T1000 (cell line): ENCODE measurements around the gene EIF1AD.
"Not testable (repeated sequence)": the region's sequence is repeated elsewhere in the genome, so short reads cannot be mapped to it uniquely, and the experiment has no call there.

Experiments
- DNase-seq: peaks from one replicate; lab custom pipeline; 2025; ENCODE audit warnings: mixed read lengths; lab: John Stamatoyannopoulos, UW

EIF1AD gene

DNA sequence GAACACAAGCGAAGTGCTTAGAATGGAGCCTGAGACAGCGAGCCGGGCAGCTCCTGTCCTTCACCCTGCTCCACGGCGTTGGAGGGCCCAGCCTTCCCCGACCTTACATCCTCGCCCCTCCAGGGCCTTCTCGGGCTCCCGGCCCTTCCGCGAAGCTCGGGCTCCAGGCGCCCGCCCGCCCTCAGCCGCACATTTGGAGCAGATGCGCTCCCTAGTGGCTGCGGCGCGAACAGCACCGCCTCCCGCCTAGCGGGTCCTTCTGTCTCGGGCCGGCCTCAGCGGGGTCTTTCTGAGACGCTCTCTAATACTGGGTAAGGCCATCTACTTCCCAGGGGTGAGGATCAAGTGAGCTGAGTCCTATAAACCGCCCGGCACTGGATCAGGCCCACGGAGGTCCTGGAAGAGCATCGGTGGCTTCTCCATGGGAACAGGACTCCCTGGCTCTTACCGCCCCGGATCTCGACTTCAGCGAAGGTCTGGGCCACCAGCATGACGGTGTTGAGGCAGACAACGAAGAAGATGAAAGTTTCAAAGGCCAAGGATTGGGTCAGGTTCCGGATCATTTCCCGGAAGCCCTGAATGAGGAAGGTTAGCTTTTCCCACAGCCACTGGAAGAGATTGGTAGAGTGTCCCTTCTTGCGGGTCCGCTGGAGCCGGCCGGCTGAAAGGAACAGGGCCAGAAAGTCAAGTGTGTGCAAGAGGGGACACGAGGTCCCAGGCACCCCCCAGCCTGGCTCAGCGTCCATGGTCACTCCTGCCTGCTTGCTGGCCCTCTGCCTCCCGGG lies 20.6 kb upstream of the EIF1AD start:
- peak; percentile 69 for DNase-seq

DNA sequence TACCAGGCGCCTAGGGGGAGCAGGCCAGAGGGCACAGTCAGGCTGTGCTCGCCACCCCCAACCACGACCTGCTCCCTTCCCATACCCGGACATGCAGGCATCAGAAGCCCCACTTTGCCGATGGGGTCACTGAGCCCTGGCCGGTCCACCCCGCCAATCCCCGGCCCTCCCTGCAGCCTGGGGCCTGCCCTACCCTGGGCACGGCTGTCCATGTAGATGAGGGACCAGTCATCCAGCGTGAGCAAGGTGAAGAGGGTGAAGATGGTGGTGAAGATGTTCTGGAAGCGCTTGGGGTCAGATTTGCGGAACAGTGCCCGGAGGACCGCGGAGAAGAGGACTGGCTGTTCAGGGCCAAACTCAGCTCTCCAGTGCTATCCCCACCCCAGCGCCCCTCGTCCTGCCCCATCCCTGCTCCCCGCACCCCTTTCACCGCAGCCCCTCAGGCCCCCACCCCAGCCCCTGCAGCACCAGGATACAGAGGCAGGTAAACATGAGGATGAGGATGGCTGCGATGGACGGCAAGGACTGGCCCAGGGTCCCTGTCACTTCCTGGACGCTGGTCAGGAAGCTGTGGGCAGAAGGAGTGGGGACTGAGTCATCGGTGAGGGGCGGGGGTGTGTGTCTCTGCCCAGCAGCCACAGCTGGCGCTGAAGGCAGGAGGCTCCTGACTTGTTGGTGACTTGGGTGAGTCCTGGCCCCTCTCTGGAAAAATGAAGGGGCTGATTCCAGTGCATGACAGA lies 18.8 kb upstream of the EIF1AD start:
- DNase-seq: peak; percentile 57

DNA sequence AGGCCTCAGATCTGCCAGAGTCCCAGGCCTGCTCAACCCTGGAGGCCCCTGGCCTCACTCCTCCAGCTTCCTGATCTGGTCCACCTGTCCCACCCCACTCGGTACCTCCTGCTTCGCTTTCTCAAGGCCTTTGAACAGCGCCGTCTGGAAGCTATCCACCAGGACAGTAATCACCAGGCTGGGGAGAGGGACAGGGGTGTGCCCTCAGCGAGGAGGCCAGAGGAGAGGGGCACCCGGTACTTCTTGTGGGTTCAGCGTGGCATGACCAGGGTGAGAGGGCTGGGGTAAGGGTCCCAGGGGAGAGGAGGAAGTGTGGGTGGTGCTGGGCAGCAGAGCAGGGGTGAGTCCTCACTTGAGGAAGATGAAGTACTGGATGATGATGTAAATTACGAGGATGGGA lies 18.3 kb upstream of the EIF1AD start:
- no peak for DNase-seq

DNA sequence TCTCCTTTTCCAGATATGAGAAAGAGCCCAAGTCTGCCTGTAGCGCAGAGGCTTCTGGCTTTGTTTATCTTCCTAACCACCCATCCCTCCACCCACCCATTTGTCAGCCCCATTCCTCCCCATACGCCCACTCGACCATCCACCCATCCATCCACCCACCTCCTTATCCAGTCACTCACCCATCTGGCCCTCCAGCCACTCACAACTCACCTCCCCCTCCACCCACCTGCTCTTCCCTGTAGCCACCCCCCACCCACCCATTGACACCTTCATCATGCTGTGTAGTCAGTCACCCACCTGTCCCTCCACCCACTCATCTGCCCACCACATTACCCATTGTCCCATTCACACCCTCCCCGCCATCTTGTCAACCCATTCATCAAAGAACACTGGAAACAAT lies 15.4 kb upstream of the EIF1AD start:
- DNase-seq: no peak

DNA sequence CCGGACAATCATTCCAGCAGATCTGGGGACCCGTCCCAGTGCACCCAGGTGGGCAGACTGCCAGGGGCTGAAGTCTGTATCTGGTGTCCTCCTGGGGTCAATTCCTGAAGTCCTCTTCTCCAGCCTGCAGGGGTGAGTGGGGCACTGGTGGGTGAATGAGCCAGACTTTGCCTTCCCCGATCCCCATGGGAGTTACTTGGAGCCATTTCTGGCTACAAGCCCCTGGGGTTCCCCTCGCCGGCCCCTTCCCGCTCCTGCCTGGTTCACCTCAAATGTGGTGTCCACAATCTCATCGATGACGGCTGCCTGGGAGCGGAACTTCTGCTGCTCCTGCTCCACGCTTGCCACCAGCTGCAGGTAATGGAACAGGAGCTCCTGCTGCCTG lies 14.8 kb upstream of the EIF1AD start:
- no peak for DNase-seq

DNA sequence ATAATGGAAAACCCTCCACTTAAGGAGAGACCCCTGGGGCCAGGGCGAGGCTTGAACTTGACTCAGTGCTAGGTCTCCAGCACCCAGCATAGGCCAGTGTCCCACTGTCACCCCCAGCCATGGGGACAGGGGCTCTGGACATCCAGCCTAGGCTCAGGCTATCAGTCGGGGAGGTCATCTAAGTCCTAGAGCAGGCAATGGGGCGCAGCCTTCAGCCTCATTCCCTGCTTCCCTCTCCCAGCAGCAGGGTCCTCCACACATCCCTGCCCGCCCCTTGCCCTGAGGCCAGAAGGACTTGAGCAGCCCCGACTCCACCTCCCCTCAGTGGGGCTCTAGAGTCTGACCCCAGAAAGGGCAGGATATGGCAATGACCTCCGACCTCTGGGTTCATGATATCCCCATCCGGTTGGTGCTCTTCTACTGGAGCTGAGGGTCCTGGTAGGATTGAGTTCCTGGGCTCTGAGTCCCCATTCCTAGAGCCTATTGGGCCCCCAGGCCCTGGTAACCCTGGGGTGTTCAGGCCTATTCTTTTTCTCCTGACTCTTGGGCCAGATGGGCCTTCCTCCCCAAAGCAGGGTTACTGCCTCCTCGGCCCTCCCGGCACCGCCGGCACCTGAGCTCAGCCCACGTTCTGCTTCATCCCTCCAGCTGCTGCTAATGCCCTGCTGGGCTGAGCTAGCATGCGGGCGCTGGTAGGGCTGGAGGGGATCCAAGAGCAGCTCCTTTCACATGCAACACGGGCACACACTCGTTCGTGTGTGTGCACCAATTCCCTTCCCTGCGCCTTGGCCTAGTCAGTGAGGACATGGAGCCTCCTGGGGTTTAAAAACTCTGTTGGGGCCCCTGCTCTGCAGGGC lies 14.2 kb upstream of the EIF1AD start:
- no peak for DNase-seq

DNA sequence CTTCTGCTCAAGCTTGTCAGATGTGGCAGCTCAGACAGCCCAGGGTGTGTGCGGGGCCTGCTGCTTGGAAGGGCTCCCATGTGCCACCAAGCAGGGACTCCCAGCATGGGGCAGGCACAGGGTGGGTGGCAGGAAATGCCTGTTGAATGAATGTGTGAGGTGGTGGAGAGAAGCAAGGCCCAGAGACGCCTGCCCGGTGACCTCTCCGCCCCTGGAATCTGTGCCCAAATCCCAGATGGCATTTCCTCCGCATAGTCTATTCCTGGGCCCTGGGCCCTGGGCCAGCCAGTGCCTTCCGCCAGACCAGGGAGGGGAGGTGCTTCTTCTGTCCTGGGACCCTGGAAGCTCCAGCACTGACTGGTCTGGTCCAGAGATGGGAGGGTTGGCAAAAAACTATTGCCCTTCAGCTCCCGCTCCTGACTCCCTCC lies 13.5 kb upstream of the EIF1AD start:
- no peak for DNase-seq

DNA sequence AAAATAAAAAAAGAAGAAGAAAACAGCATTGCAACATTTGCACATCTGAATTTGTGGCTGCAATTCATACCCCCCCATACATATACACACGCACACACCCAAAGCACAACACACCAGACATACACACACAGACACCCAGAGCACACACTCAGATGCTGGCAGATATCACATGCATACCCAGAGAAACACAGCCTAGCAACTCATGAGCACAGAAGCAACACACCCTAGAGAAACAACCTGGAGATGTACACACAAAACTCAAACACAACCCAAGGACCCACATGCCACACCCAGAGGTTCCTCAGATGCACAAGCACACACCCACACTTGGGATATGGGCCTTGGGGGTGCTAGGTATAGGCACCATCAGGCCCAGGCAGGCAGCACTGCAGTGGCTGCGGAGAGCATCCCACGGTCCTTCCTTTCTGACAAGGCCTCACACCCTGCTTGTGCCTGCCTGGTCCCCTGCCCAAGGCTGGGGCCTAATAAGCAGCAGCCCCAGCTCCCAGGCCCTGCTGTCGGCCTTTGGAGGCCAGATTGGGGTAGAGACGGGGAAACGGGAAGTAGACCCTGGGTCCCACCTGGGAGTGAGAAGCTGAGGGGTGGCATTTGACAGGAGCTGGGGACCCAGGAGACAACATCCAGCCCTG lies 13.0 kb upstream of the EIF1AD start:
- DNase-seq: no peak

DNA sequence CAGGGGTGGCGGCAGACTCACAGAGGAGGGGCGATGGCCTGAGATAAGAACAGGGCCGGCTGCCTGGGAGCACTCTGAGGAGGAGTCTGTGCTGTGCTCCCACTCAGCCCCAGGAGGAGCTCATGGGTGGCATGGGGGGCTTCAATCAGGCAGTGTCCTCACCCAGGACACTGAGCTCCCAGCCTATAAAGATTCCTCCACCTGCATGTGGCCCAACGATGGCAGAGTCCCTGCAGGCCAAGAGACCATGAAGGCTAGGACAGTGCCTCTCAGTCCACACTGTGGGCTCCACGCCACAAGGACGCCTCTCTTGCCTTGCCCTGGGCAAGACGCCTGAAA lies 11.8 kb upstream of the EIF1AD start:
- DNase-seq: no peak

DNA sequence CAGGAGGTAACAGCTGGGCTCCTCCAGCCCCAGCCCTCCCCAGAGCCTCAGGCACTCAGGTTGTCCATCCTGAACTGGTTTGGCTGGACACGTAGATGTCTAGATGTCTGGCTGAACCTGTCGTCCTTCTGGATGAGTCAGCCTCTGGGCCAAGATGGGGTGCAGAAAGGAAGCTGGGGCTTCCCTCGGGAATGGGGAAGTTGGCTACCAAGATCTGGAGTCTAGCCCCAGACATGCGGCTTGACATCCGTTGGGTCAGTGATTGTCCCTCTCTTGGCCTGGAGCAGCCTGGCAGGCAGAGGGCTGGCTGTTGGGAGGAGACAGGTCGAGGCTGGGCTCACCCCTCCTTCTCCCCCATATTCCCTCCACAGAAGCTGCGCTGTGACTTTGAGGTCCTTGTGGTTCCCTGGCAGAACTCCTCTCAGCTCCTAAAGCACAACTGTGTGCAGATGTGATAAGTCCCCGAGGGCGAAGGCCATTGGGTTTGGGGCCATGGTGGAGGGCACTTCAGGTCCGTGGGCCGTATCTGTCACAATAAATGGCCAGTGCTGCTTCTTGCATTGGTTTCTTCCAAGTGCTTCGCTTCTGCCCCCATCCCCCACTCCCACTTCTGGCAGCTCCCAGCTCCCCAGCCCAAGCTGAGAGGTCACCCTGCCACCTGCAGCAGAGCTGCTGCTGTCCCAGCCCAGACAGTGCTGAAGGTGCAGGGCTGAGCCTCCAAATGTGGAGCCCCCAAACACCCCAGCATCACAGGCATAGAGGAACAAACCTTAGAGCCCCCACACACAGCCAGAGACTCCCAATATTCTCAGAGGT lies 11.2 kb upstream of the EIF1AD start:
- DNase-seq: no peak

DNA sequence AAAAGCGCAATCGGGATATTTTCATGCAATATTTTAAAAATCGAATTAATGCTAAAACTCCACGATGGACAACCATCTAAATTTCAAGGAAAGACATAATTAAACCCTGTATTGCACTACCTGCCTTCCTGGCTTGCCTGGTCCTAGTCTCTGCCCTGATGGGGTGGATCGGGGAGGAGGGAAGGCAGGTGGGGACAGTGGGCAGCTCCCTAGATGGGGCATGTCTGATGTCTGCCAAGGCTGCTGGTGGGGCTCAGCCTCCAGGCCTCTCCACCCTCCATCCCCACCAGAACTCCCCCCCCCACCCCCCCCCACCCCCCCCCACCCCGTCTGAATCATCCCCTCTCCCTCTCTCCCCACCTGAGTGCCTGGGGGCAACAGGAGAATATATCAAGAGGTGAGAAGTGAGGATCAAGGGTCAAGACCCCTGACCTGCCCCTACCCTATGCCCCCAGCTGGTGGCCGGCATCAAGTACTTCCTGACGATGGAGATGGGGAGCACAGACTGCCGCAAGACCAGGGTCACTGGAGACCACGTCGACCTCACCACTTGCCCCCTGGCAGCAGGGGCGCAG lies 10.5 kb upstream of the EIF1AD start:
- no peak for DNase-seq

DNA sequence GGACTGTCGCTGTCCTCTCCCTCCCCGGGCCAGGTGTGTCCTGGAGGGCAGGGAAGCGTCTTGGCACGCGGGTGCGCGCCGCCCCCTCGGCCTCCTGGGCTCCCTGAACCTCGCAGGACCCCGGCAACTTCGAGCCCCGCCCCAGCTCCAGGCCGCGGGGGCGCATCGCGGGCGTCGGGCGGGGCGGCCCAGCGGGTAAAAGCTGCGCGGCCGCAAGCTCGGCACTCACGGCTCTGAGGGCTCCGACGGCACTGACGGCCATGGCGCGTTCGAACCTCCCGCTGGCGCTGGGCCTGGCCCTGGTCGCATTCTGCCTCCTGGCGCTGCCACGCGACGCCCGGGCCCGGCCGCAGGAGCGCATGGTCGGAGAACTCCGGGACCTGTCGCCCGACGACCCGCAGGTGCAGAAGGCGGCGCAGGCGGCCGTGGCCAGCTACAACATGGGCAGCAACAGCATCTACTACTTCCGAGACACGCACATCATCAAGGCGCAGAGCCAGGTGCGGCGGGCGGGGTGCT lies 9.9 kb upstream of the EIF1AD start, which contains the start of gene CST6:
Gene CST6 (plus strand): TSS at position 224 of the 519 bp plus-strand sequence. CDS start 37 bp downstream, at position 261.
- no peak for DNase-seq

DNA sequence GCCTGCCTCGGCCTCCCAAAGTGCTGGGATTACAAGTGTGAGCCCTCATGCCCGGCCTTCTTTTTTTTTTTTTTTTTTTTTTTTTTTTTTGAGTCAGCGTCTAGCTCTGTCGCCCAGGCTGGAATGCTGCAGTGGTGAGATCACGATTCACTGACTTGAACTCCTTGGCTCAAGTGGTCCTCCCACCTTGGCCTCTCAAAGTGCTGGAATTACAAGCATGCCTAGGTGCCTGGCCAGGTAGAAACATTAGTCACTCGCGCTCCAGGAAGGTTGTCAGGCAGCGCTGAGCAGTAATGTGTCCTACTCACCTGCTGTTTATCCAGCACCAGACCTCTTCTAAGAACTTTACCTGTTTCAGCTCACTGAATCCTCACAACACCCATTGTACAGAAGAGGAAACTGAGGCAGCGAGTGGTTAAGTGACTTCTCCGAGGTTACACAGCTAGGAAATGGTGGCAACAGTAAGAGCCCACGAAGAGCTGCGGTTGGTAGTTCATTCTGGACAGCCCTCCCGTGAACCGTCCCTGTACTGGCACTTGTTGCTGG lies 9.4 kb upstream of the EIF1AD start:
- DNase-seq: no peak

DNA sequence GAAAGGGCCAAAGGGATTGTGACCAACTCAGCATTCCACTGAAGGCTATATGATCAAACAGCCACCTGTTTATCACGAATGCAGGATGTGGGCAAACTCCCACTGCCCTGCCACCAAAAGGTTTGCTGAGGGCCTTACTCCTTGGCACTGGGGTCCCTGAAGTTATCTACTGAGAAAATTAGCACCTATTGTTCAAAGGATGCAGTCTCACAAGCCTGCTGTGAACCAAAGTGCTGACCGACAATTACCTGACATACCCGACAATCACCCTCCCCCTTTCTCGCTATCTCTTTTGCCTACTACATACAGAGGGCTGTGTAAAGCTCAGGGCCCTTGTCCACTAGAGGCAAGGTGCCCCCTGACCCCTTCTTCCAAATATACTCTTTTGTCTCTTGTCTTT lies 8.1 kb upstream of the EIF1AD start:
- DNase-seq: not testable (repeated sequence)

DNA sequence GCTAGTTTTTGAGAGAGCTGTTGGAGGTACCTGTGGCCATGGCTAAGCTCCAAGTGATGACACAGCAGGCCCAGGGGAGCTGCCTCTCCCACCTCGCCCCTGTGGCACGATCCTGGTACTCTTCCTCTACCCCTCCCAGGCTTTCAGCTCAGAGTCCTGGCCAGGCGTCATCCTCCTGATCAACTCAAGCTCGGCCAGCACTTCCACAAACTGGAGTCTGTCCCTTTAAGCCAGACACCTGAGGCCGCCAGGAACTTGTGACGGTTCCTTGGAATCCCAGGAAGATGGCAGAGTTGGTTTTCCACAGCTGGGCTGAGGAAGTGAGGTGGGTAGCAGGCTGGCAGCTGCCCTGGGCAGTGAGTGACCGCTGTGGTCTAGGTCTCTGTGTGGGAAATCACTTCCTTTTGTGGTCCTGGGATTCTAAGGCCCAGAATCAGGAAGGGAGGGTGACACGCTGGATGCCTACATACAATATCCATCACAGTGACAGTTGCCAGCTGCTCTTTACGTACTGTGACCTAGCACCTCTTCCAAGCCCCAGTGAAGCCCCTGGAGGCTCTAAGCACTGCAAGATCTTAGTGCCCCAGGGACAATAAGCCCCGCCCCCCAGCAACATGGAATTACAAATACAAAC lies 6.6 kb upstream of the EIF1AD start:
- DNase-seq: no peak

DNA sequence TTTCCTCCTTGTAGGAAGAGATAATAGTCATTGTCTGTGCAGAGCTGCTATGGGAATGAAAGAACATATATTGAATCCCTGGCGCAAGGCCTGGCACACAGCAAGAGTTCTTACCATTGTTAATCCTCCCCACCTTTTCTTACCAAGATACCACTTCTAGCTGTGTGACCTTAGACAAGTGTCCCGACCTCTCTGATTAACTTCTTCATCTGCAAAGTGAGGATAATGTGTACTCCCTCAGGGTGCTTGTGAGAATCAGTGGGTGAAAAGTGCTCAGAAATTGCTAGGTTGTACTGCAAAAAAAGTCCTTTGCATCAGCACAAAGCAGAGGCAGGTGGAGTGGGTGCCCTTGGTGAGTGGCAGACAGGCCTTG lies 6.1 kb upstream of the EIF1AD start:
- DNase-seq: no peak

DNA sequence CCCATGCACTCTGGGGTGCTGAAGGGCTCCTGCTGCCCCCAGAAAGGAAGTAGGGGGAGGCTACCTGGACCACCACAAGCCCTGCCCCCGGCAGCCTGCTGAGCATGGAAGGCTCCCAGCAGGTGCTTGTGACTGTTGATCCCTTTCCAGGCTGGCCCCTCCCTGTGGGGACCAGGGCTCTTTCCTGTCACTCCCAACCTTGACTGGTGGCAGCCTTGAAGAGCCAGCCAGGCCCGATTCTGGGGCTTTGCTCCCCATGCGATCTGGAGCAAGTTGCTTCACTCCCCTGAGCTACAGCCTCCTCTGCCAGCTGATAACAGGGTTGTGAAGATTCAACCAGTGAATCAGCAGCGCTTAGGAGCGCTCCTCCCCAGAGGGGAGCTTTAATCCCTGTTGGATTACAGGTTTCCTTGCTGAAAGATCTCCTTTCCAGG lies 5.3 kb upstream of the EIF1AD start:
- DNase-seq: no peak

DNA sequence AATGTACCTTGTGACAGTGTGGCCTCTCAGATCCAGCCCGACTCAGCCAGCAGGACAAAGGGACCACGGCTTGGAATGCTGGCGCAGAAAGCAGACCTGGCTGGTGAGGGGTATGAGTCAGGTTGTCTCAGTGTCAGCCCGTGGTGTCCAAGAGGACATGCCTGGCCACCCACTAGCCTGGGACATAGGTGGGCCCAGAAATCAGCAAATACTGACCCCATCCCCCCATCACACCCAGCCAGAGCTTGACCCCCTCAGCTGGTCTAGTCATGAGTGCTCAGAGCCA lies 4.9 kb upstream of the EIF1AD start:
- no peak for DNase-seq

DNA sequence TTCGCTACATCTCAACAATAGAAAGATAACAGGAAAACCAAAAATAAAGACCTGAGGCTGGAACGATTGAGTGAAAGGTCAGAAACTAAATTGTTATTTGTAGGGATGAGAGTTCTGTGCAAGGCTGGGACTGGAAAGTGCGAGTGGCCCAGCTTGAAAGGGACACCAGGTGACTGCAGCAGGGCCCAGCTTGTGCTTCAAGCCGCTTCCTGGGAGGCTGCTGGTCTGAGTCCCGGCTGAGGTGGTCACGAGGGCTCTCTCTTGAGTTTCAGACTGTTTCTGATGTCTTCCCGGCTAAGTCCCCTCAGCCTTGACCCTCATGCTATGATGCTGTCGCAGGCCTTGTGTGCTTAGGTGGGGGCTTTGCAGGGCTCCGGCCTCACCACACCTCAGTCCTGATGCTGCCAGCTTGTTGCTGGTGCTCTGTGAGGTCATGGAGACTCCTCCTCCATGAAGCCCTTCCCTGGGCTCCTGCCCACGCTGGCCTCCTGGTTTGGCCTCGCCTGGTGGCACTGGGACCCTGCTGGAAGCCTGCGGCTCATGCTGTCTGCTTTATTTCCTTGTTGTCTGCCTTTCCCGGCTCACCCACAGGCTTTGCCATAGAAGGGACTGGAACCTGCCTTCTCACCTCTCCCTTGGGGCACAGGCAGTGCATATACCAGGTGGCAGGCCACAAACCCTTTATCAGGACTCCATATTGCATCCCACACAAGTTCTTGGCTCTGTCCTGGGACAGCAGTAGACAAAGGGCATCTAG lies 4.4 kb upstream of the EIF1AD start:
- DNase-seq: no peak
